SK-N-MC (cell line): ENCODE data around the gene DIRAS1.

Source experiments
- EZH2 ChIP-seq: fragments of 200-600 bp; sonication (generic); IDR thresholded peaks from one replicate; pipeline ENCODE4 v1.6.1; 2017; ENCODE audit warnings: antibody characterized with exemption
- FOXP2 ChIP-seq: optimal IDR thresholded peaks from 2 replicates; pipeline ENCODE3; 2011; ENCODE audit warnings: mild to moderate bottlenecking, moderate library complexity; ENCODE audit not compliant: insufficient read depth; ENCODE audit errors: extremely low read length, control extremely low read depth

DNA sequence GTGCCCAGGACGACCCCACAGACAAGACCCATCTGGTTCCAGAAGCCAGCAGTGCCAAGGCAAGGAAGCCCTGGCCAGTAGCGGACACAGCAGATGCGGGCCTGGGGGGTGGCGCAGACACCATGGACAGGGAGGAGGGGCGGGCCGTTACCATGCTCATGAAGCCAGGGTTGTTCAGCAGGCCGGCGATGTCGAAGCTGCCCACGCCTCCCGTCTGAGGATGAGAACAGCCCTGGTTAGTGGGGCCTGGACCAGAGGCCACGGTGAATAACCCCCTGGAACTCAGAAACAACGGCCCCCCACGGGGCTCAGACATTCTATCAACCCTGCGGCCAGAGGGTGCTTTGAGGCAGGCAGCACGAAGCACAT lies 40.1 kb upstream of the DIRAS1 start:
- TF ChIP-seq FOXP2 (no peak), EZH2 (no peak)
